IPS DF 19.7 (cell line): ENCODE data around the gene CPNE8.

Source experiments
- DNase-seq: peaks from one replicate; pipeline ENCODE4 v3.0.0-alpha.2; 2013; ENCODE audit warnings: low read depth, low spot score

The CPNE8 gene

GRCh38 chr12:38728894-38729293 is 176.5 kb downstream of the CPNE8 start:
- DNase-seq = no peak

DNA sequence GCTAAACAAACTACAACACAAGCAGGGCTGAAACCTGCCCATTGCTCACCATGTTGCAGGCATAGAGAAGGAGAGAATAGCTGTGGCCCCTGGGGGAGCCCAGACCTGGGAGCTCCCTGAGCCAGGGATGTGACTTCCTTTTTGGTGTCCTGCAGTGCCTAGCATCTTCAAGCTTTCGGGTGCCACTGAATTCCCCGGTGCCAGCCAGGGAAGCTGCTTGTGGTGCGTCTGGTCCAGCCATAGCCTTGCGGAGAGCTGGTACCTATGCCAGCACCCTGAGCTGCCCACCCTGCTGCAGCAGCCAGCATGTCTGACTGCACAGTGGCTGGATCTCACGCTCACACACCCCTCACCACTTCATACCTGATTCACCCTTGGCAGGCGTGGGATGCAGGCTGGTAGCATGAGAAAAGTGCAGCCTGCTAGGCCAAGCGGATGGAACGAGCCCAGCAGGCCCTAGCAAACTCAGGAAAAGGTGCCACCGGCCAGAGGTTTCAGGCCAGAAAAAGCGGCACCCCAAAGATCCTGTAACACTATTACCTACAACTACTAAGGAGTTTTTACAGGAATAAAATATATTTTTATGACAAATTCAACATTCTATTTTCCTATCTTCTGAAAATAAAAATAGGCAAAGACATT is 183.7 kb downstream of the CPNE8 start:
- DNase-seq = no peak

DNA sequence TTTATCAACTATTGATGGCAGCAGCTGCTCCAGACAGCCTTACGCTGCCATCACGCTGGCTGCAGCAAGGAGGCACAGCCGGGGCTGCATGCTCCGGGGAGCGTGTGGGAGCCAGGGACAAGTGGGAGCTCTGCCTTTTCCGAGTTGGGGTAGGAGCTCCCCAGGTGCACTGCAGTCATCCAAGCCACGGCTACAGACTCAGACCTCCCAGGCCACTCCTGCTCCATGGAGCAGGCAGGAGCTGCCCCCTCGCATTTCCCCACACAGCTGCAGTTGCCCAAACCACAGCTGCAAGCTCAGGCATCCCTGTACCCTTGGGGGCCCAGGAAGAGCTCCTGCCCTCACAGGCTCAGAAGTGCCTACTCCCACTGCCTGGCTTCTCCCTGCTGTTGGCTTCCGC is 184.7 kb downstream of the CPNE8 start:
- no peak for DNase-seq

GRCh38 chr12:38713294-38713693 is 192.1 kb downstream of the CPNE8 start:
- no peak for DNase-seq

GRCh38 chr12:38711054-38711453 is 194.3 kb downstream of the CPNE8 start:
- no peak for DNase-seq

DNA sequence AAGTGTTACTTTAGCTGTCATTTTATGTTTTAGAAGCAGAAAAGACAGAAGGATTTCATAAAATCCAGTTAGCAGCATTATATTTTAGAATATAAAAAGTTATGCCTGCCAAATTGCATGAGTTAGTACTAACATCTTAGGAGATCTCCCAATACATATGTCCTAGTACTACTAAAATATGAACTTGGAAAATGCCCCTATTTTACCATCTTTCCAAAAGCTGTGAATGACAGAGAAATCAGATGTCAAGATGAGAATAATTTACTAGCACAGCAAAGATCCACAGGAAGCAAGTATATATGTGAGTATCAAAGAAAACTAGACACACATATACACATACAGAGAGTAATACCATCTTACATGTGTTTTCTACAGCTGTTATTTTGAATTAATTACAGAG is 196.9 kb downstream of the CPNE8 start:
- no peak for DNase-seq

DNA sequence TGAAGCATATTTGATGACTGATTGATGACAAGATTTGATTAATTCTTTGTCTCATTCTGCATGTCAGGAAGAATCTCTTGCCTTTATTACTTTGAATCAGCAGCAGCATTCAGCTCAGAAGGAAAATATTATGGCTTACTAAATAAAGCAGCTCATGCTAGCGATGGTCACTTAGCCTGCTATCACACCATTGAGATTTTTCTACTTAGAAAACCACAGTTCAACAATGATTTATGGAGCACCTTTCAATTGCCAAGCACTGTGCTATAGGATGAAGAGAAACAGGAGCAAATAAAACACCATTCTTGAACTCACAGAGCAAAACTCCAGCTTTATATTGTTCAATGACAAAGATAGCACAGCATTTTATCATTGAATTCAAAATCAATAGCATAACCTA is 197.7 kb downstream of the CPNE8 start:
- no peak for DNase-seq

GRCh38 chr12:38697289-38697688 is 208.1 kb downstream of the CPNE8 start:
- DNase-seq = no peak

DNA sequence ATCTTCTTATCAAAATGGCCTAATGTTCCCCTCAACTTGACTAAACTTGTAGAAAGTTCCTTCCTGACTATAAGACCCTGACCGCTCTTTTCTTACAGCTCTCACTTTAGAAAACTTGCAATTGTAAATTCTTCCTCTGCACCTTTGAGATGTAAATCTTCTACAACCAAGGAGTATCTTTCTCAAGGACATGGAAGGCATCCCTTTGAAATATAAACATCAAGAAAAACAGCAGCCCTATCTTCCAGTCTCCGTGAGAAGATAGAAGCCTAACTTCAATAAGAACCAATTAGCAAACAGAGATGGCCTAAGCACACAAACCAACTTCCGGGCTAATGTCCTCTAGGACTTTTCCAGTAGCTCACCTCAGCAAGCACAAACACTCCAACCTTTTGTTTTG is 210.3 kb downstream of the CPNE8 start:
- DNase-seq = no peak

- no peak for DNase-seq
Measured at GRCh38 chr12:38691164-38691563, 214.2 kb downstream of the CPNE8 start.

- no peak for DNase-seq
Measured at GRCh38 chr12:38690646-38691045, 214.7 kb downstream of the CPNE8 start.

DNA sequence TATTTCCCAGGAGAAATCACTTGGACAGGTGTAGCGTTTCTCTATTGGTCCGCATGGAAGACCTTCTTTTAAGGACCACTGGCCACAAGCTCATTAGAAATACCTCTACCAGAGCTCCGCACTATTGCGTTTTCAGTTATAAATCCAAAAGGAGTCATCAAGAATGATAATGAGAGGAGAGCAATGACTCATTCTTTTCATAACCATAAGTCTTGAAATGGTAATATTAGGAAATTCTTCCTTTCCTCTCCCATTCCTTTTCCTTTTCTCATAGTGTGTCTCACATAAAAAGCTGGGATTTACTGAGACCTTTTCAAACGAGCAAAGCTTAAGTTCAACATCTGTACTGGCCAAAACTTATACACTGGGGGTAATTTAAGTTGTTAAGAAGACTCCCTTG is 215.7 kb downstream of the CPNE8 start:
- DNase-seq = no peak

DNA sequence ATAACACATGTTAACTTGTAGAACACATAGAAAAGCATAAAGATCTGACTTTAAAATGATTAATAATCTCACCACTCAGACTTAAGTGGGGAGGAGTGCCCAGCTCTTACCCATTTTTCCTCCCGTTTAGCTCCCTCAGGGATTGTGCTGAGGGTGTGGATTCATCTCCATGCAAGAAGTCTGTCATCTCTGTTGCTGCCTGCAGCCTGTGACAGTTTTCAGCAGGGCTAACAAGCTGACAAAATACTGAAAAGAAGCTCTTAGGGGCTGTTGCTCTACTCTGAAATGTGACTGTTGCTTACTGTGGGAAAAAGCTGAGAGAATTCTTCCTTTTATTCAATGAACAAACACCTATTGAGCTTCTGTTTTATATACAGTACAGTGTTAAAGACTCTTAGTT is 216.2 kb downstream of the CPNE8 start:
- DNase-seq = no peak

- no peak for DNase-seq
Measured at GRCh38 chr12:38682521-38682920, 222.9 kb downstream of the CPNE8 start.

DNA sequence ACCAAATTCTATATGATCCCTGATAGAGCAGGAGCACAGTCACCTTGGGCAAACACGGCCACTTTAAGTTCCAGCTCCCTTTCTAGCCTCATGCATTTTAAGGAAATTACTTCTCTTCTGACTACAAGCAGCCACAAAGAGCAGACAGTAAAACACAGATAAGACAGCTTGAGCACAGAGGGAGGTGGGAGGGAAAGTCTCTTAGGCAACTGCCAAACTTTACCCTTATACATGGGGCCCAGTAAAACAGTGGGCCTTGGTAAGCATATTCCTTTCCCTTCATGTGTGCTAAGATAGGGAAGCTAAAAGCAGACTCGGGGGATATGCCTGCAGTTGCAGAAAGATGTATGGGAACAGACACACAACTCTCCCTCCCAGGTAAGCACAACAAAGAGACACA is 235.9 kb downstream of the CPNE8 start:
- DNase-seq = no peak

DNA sequence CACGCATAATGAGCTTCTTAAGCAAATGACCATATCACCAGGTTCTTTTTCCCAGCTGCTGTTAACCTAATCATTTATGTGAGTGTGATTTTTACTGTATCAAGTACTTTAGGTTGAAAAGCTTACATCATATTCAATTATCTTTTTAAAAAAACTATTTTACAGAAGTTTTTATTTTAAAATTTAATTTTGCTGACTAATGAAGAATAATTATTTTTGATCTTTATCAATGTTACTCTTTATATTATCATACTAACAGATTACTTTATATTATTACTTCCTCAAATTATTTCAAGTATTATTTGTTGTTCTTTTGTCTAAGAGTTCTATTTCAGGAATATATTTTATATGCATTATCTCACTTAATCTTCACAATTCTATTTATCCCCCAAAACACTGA is 236.3 kb downstream of the CPNE8 start:
- no peak for DNase-seq

GRCh38 chr12:38666425-38666824 is 239.0 kb downstream of the CPNE8 start:
- no peak for DNase-seq

DNA sequence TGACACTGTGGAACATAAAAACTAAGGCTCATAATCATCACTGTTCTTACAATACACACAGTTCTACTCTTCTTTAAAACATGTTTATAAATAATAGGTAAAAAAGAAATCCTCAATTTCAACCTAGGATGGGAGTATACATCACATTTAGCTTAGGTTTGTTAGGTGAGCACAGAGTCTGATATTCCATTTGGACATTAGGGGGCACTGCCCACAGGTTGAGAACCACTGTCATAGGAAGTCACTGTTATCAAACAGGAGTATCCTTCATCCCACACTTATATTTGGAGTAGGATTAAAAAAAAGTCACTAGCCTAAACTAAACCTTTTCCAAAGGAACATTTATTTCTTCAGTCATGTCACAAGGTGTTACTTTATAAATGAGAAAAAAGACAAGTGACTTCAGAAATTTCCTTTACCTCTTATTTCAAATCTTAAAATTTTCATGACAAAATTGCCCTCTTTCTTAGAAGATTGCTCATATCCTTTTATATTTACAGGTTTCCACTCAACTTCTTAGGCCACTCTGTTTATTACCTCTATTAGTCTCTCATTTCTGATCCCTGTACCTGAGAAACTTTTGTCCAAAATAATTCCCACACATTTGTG is 240.6 kb downstream of the CPNE8 start:
- no peak for DNase-seq

DNA sequence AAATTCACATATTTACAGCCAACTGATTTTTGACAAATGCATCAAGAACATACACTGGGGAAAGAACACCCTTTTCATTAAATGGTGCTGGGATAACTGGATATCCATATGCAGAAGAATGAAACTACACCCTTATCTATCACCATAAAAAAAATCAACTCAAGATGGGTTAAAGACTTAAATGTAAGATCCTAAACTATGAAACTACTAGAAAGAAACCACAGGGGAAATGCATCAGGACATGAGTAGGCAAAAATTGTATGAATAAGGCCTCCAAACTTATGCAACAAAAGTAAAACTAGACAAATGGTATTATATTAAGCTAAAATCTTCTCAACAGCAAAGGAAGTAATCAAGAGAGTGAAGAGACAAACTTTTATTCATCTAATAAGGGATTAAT is 242.6 kb downstream of the CPNE8 start:
- no peak for DNase-seq

GRCh38 chr12:38653650-38654049 is 251.7 kb downstream of the CPNE8 start:
- no peak for DNase-seq

DNA sequence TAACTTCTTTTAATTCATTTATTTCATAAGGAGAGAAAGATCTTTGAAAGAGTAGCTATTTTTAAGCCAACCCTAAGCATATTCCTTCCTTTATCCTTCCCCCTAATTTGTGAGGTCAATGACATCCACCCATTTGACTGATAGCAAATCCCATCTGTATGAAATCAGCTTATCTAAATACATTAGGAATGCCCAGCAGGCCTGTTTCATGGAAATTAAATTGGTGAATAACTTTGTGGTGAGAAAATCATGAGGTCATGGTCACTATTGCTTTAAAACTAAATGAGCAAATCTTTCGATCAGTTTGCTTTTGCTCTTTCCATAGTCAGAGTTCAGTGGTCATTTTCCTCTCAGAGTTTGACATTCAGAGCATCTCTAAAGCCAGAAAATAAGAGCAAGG is 256.6 kb downstream of the CPNE8 start:
- DNase-seq = no peak

GRCh38 chr12:38646146-38646545 is 259.2 kb downstream of the CPNE8 start:
- no peak for DNase-seq

GRCh38 chr12:38639625-38640024 is 265.8 kb downstream of the CPNE8 start:
- no peak for DNase-seq

GRCh38 chr12:38638401-38638800 is 267.0 kb downstream of the CPNE8 start:
- no peak for DNase-seq
